GM19035 (cell line): ENCODE measurements around the gene ASH1L.
"Not testable (repeated sequence)": the region's sequence is repeated elsewhere in the genome, so short reads cannot be mapped to it uniquely, and the experiment has no call there.

Experiments used
- ATAC-seq: cut with Tn5 transposase; IDR thresholded peaks from one replicate; pipeline ENCODE4 v1.9.1; 2021; ENCODE audit not compliant: unreplicated experiment

ASH1L gene

GRCh38 chr1:155499953-155500639 lies 62.5 kb downstream of the ASH1L start:
- peak; percentile 41 for ATAC-seq

- no peak for ATAC-seq
These were observed 63.3 kb downstream of the ASH1L start for GRCh38 chr1:155499263-155499662.

DNA sequence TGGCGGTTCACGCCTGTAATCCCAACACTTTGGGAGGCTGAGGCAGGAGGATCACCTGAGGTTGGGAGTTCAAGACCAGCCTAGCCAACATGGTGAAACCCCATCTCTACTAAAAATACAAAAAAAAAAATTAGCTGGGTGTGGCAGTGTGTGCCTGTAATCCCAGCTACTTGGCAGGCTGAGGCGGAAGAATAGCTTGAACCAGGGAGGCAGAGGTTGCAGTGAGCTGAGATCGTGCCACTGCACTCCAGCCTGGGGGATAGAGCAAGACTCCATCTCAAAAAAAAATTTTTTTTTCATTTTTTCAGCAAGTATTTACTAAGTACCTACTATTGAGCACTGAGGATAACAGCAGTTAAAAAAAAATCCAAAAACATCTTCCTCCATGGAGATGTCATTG lies 69.0 kb downstream of the ASH1L start:
- not testable (repeated sequence) for ATAC-seq

GRCh38 chr1:155488419-155488818 lies 74.2 kb downstream of the ASH1L start:
- not testable (repeated sequence) for ATAC-seq

- ATAC-seq = no peak
These were observed 75.1 kb downstream of the ASH1L start for GRCh38 chr1:155487541-155487940.

GRCh38 chr1:155486952-155487351 lies 75.7 kb downstream of the ASH1L start:
- not testable (repeated sequence) for ATAC-seq

GRCh38 chr1:155485945-155486344 lies 76.7 kb downstream of the ASH1L start:
- ATAC-seq = no peak

GRCh38 chr1:155485222-155485621 lies 77.4 kb downstream of the ASH1L start:
- no peak for ATAC-seq

DNA sequence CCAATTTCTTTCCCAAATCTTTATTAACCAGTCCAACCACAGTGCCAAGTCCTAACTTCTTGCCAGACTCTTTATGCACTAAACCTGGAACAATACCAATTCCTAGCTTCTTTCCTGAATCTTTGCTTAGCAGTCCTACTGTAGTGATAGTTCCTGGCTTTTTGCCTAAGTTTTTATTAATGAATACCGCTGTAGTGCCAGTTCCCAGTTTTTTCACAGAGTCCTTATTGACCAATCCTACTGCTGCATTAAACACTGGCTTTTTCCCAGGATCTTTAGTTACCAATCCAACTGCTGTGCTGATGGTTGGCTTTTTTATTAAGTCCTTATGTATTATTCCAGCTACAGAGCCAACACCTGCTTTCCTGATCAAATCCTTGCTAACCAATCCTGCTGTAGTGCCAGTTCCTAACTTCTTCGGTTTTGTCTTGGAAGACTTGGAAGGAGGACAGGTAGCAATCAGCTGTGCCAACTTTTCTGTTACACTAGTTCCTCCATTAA lies 80.8 kb downstream of the ASH1L start:
- ATAC-seq = no peak

DNA sequence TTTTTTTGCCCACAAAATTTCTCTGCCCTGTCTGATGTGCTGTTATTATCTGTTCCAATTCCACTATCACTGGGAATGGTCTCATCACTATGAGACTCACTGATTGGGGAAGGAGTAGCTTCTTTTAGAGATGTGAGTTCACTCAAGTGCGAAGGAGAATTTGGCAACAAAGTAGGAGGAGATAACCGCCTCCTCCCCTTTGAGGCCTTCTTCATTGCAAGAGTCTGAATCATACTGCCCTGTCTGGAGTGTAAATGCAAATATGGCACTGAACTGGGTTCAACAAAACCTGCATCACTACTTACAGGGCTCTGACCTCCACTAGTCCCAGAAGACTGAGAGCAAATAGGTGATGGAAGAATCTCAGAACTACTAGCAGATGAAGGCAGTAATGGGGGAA lies 83.4 kb downstream of the ASH1L start:
- ATAC-seq = no peak

- no peak for ATAC-seq
These were observed 84.2 kb downstream of the ASH1L start for GRCh38 chr1:155478270-155478852.

DNA sequence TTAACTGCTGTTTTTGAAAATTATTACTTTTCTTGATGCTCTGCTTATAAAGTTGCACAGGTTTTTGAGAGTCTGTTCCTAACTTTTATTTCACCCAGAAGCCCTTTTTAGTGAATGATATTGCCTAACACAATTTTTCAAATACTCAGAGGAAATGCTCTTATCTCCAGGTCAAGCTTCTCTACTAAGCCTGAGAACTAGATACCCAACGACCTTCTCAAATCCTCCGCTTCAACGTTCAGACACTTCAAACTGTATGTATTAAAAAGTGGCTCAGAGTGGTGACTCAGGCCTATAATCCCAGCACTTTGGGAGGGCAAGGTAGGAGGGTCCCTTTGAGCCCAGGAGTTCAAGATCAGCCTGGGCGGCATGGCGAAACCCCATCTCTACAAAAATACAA lies 88.5 kb downstream of the ASH1L start:
- ATAC-seq = no peak

- ATAC-seq = no peak
These were observed 89.3 kb downstream of the ASH1L start for GRCh38 chr1:155473151-155473821.

- no peak for ATAC-seq
These were observed 90.0 kb downstream of the ASH1L start for GRCh38 chr1:155472491-155473083.

DNA sequence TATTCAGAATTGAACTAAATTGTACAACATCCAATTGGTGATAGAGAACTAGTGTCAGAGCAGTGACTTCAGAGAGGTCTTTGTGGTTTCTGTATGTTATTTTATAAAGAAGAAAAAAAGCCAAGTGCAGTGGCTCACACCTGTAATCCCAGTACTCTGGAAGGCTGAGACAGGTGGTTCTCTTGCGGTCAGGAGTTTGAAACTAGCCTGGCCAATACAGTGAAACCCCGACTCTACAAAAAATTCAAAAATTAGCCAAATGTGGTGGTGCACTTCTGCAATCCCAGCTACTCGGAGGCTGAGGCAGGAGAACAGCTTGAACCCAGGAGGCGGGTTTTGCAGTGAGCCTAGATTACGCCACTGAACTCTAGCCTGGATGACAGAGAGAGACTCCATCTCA lies 90.7 kb downstream of the ASH1L start:
- no peak for ATAC-seq

DNA sequence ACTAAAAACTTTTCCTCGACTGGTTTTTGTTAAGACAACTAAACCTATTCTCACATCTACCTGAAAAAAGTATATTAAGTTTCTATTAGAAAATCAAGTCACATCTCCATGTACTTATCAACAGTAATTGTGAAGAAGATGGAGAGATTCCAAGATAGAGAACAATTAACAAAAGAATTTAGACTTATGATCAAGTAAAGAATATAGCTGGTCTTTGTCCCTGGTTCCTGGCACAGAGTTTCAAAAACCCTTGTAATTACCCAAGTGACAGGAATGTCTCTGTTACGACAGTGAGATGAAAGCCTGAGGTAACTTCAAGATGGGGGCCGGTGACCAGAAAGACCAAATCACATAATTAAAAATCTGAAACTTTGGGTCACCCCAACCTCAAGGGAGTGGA lies 91.6 kb downstream of the ASH1L start:
- ATAC-seq = no peak

DNA sequence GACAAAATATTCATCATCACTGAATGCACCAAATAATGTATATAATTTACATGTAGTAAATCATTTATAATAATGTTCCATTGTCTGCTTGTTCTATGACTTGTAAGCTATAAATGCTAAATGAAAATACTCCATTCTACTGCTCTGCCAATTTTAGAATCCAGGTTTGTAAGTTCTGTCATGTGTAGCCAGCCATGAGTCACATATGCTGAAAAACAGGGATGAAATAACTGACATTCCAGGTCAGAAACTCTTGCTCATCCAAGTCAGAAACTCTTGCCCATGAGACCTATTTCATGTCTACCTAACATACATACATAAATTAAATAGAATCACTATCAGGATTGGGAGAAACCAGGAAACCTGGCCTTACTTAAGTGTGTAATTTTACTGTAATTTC lies 95.6 kb downstream of the ASH1L start:
- no peak for ATAC-seq

- ATAC-seq = no peak
These were observed 96.0 kb downstream of the ASH1L start for GRCh38 chr1:155466617-155466972.

DNA sequence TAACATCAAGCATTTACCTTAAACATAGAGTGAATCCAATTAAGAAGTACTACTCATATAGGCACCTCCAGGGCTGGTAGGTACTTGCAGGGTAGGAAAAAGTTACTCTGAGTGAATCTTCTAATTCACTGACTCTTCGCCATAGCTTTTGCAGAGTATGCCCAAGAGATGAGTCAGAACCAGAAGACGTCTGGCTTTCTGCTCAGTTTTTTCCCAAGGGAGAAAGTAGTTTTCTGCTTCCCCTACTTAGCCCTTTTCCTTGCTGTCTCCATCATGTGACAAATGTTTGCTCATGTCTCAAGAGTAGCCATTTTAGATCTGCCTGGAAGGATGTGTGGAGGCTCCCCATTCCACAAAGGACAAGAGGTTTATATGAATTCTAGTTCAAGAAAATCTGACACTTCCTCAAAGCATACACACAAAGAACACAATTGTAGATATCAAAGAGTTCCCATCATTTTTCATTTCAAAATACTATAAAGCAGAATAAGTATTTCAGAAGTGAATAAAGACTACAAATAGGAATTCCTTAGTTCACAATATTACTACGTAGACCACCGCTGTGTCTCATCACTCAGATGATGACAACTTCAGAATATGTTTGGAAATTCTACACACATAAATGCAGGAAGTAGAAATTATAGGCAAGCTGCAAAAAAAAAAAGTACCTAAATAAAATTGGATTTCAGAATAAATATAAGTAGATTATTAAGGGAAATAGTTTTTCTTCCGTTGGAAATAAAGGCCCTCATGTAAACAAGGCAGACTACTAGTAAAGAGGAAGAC lies 98.5 kb downstream of the ASH1L start:
- no peak for ATAC-seq

DNA sequence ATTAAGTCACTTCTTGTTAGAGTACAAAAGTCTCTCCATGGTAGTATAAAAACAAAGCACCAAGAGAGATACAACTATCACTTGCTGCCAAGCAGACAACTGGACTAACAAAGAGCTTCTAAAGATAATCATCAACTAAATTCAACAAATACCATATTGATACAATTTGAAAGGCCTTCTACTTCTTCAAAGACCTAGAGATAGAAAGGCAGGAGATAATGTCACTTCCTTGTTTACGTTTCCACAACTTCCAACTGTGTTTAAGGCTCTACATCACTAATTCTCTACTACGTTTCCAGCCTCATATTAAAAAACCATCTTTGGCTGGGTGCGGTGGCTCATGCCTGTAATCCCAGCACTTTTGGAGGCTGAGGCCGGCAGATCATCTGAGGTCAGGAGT lies 104.5 kb downstream of the ASH1L start:
- ATAC-seq = no peak

- no peak for ATAC-seq
These were observed 105.3 kb downstream of the ASH1L start for GRCh38 chr1:155457266-155457665.
